ENCODE measurements around the gene ZNRF1.

Gene ZNRF1

GRCh38 chr16:75062976-75063346 lies 64.1 kb downstream of the ZNRF1 start:
- no peak for FAIRE-seq

- no peak for FAIRE-seq
Measured at GRCh38 chr16:75063549-75064088, 64.8 kb downstream of the ZNRF1 start.

- no peak for FAIRE-seq
Measured at GRCh38 chr16:75064403-75065148, 65.8 kb downstream of the ZNRF1 start.

- no peak for FAIRE-seq
Measured at GRCh38 chr16:75065149-75065505, 66.3 kb downstream of the ZNRF1 start.

- no peak for FAIRE-seq
Measured at GRCh38 chr16:75065521-75066149, 66.8 kb downstream of the ZNRF1 start.

GRCh38 chr16:75066861-75067447 lies 68.1 kb downstream of the ZNRF1 start:
- FAIRE-seq, result no peak

GRCh38 chr16:75068085-75069031 lies 69.5 kb downstream of the ZNRF1 start:
- no peak for FAIRE-seq

- no peak for FAIRE-seq
Measured at GRCh38 chr16:75070012-75070841, 71.4 kb downstream of the ZNRF1 start.

GRCh38 chr16:75071621-75072020 lies 72.8 kb downstream of the ZNRF1 start:
- no peak for FAIRE-seq

GRCh38 chr16:75072239-75072947 lies 73.6 kb downstream of the ZNRF1 start:
- no peak for FAIRE-seq

GRCh38 chr16:75073545-75074303 lies 74.9 kb downstream of the ZNRF1 start:
- FAIRE-seq, result no peak

- no peak for FAIRE-seq
Measured at GRCh38 chr16:75074304-75074793, 75.5 kb downstream of the ZNRF1 start.

- FAIRE-seq, result no peak
Measured at GRCh38 chr16:75074920-75075687, 76.3 kb downstream of the ZNRF1 start.

GRCh38 chr16:75075688-75076268 lies 77.0 kb downstream of the ZNRF1 start:
- no peak for FAIRE-seq

GRCh38 chr16:75078886-75079285 lies 80.1 kb downstream of the ZNRF1 start:
- no peak for FAIRE-seq

GRCh38 chr16:75079346-75079926 lies 80.6 kb downstream of the ZNRF1 start:
- no peak for FAIRE-seq

GRCh38 chr16:75080205-75081029 lies 81.6 kb downstream of the ZNRF1 start:
- FAIRE-seq, result no peak

All from A204.1 (cell line).